Vagina (tissue), 2 donors: ENCODE results near the gene PTGES3.

Experiments used
- POLR2A ChIP-seq, 2 donors: fragments of 450-650 bp; IDR thresholded peaks; one replicate each; pipeline ENCODE4 v1.6.1; 2017; ENCODE audit warnings: antibody characterized with exemption in 2 of 2, mild to moderate bottlenecking in 2 of 2, moderate library complexity in 2 of 2
- TF ChIP-seq, protein P1 (sequence below), 3 experiments: fragments of 450-650 bp in 2 of 3; fragments of 200-600 bp in 1 of 3; sonication (generic) in 1 of 3; IDR thresholded peaks; one replicate each; pipeline ENCODE4 v1.5.1; 2017 to 2019; ENCODE audit warnings: antibody characterized with exemption in 3 of 3, mild to moderate bottlenecking in 2 of 3, moderate library complexity in 2 of 3

DNA sequence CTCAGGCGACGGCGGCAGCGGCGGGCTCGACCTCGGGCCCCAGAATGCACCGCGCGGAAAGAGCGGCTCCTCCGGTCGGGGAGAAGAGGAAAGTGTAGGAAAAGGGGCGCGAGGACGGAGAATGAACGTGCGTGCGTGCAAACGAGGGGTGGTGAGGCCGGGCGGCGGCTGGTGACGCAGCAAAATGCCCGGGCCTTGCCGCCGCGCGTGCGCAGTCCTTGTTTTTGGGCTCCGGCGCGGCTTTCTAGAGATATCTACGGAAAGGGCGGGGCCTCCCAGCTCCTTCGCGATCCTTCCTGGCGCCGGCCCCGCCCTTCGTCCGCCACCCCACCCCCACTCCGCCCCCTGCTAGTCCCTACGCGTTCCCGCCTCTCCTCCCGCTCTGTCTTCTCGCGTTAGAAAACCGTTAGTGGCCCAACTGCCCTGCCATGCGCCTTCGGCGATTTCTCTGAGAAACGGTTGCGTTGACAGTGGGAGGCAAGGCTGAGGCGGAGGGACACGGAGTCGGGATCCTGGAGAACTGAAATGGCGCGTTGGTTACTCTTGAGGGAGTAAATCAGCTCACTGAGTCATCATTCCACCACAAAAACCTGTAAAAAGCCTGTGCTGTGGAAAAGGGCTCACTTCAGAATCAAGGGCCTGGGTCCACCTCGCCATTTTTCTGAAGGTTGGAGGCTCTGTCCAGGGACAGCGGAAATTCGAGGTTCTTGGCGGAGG, at the start of gene PTGES3:
- TF ChIP-seq, protein P1, sequence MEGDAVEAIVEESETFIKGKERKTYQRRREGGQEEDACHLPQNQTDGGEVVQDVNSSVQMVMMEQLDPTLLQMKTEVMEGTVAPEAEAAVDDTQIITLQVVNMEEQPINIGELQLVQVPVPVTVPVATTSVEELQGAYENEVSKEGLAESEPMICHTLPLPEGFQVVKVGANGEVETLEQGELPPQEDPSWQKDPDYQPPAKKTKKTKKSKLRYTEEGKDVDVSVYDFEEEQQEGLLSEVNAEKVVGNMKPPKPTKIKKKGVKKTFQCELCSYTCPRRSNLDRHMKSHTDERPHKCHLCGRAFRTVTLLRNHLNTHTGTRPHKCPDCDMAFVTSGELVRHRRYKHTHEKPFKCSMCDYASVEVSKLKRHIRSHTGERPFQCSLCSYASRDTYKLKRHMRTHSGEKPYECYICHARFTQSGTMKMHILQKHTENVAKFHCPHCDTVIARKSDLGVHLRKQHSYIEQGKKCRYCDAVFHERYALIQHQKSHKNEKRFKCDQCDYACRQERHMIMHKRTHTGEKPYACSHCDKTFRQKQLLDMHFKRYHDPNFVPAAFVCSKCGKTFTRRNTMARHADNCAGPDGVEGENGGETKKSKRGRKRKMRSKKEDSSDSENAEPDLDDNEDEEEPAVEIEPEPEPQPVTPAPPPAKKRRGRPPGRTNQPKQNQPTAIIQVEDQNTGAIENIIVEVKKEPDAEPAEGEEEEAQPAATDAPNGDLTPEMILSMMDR (IDR thresholded peaks at IDR 0.05), result peak in 1 of 3 experiments; percentile 46
- TF ChIP-seq POLR2A (IDR thresholded peaks at IDR 0.05), result peak; percentile 74 to 96
